ENCODE results near the gene KIF7. TPM values are rescaled to one million over a fixed set of nuclear protein-coding genes. Genes with fewer than 3 reads are reported as not detected.
"Not testable (repeated sequence)": the region's sequence is repeated elsewhere in the genome, so short reads cannot be mapped to it uniquely, and the experiment has no call there.

The KIF7 gene
- total RNA-seq, 1 experiment from 2014 or later: 8.2 TPM

GRCh38 chr15:89693696-89694095 is 38.4 kb upstream of the KIF7 start:
- no peak for DNase-seq
- Histone ChIP-seq H3K27me3 (replicated peaks; ENCODE audit: control insufficient read depth, insufficient read depth, low read length) (no peaks in the 10 kb centered on the region), H3K4me1 (no peaks in the 10 kb centered on the region), H3K4me3 (ENCODE audit: low read depth, low read length) (no peak overlapping the region), H3K36me3 (ENCODE audit: control insufficient read depth, insufficient read depth, low read length) (no peaks in the 10 kb centered on the region), H3K9me3 (no peaks in the 10 kb centered on the region)
- ChIA-PET CTCF (no interaction called here), POLR2A (no interaction called here)
- TF ChIP-seq, protein P1, sequence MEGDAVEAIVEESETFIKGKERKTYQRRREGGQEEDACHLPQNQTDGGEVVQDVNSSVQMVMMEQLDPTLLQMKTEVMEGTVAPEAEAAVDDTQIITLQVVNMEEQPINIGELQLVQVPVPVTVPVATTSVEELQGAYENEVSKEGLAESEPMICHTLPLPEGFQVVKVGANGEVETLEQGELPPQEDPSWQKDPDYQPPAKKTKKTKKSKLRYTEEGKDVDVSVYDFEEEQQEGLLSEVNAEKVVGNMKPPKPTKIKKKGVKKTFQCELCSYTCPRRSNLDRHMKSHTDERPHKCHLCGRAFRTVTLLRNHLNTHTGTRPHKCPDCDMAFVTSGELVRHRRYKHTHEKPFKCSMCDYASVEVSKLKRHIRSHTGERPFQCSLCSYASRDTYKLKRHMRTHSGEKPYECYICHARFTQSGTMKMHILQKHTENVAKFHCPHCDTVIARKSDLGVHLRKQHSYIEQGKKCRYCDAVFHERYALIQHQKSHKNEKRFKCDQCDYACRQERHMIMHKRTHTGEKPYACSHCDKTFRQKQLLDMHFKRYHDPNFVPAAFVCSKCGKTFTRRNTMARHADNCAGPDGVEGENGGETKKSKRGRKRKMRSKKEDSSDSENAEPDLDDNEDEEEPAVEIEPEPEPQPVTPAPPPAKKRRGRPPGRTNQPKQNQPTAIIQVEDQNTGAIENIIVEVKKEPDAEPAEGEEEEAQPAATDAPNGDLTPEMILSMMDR (IDR thresholded peaks at IDR 0.05; ENCODE audit: insufficient read depth in 1 of 2, low read depth in 1 of 2, low read length in 1 of 2, severe bottlenecking in 1 of 2, unreplicated experiment in 1 of 2): no peak
- Mint-ChIP-seq H3K4me1 (ENCODE audit: low read depth, unreplicated experiment) (no peaks in the 10 kb centered on the region), H3K36me3 (ENCODE audit: insufficient read depth, unreplicated experiment) (no peaks in the 10 kb centered on the region), H3K27ac (ENCODE audit: unreplicated experiment) (no peak overlapping the region), H3K27me3 (ENCODE audit: insufficient read depth, unreplicated experiment) (no peaks in the 10 kb centered on the region), H3K4me3 (ENCODE audit: unreplicated experiment) (no peak overlapping the region), H3K9me3 (ENCODE audit: unreplicated experiment) (no peaks in the 10 kb centered on the region)
- BruUV-seq (replicated peaks): no TSS peak
- intact Hi-C loops (cut with micrococcal nuclease; ENCODE audit: unreplicated experiment): loop anchor here (5.0 kb wide), 1 partner anchor 36 kb away; the partner anchor contains the start of gene KIF7

- H3K4me1 ChIP-seq: no peaks in the 10 kb centered on the region
- Mint-ChIP-seq H3K4me3 (ENCODE audit: unreplicated experiment) (no peak overlapping the region), H3K4me1 (ENCODE audit: low read depth, unreplicated experiment) (no peaks in the 10 kb centered on the region), H3K27me3 (ENCODE audit: insufficient read depth, unreplicated experiment) (no peaks in the 10 kb centered on the region), H3K36me3 (ENCODE audit: insufficient read depth, unreplicated experiment) (no peaks in the 10 kb centered on the region), H3K9me3 (ENCODE audit: unreplicated experiment) (no peaks in the 10 kb centered on the region), H3K27ac (ENCODE audit: unreplicated experiment) (no peak overlapping the region)
- ChIA-PET CTCF (no interaction called here), POLR2A (no interaction called here)
- TF ChIP-seq, protein P1 (IDR thresholded peaks at IDR 0.05; ENCODE audit: insufficient read depth in 1 of 2, low read depth in 1 of 2, low read length in 1 of 2, severe bottlenecking in 1 of 2, unreplicated experiment in 1 of 2): no peak
- intact Hi-C loops (cut with micrococcal nuclease; ENCODE audit: unreplicated experiment): loop anchor here (5.0 kb wide), 1 partner anchor 36 kb away; the partner anchor contains the start of gene KIF7
- H3K9me3 ChIP-seq: no peaks in the 10 kb centered on the region
- no peaks in the 10 kb centered on the region for H3K36me3 ChIP-seq (ENCODE audit: control insufficient read depth, insufficient read depth, low read length)
- H3K27me3 ChIP-seq (replicated peaks; ENCODE audit: control insufficient read depth, insufficient read depth, low read length): no peaks in the 10 kb centered on the region
- H3K4me3 ChIP-seq (ENCODE audit: low read depth, low read length): no peak overlapping the region
- no peak for DNase-seq
- BruUV-seq (replicated peaks): no TSS peak
Measured at GRCh38 chr15:89693091-89693490, 37.8 kb upstream of the KIF7 start.

DNA sequence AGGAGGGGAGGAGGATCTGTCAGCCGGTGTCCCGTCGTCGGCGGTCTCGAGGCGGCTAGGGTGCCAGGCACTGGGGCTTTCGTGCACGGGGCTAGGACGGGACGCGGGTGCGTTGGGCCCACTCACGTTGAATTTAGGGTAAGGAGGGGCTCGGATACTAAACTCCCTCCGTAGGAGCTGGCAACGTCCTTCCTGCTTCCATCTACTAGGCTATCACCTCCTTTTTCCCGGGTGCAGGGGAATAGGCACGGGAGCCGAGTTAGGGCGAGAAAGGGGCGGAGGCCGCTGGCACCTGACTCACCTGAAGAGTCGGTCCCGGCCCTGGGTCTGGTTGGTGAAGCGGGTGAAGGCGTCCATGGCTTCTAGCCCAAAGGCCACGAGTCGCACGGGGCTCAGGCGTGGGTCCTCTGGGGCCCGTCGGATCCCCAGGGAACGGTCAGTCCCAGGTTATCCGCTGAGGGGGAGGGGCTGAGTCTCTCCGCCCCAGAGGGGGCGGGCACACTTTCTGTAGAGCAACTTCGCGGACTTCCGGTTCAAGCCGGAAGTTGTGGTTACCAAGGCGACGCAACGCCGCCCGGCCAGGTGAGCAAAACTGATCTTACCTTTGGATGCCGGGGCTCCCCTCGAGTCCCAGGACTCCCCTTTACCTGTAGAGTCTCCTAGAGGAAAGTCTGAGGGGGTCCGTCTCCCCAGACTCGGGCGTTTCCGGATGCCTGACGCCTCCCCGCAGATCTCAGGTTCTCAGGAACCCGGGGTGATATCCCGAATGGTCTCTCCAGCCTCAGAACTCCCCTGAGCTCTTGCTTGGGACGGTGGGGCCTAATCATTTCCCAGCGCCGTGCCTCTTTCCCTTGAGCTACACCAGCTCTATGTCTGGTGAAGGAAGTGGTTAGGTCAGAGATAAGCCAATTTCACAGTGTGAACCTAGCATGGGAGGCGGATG is 35.3 kb upstream of the KIF7 start, which contains the start of the genes PEX11A and WDR93:
PEX11A (minus strand) TSS at position 479 of the 943 bp plus-strand sequence; CDS start at position 357, 122 bp downstream.
WDR93 (plus strand) TSS at position 536 of the 943 bp plus-strand sequence. CDS start 10,936 bp downstream, outside the sequence.
- ChIA-PET POLR2A (no interaction called here), CTCF (no interaction called here)
- BruUV-seq (replicated peaks): no TSS peak
- Histone ChIP-seq H3K27me3 (replicated peaks; ENCODE audit: control insufficient read depth, insufficient read depth, low read length) (no peaks in the 10 kb centered on the region), H3K4me1 (no peaks in the 10 kb centered on the region), H3K9me3 (no peaks in the 10 kb centered on the region), H3K4me3 (ENCODE audit: low read depth, low read length) (peak within 1 kb of the TSS; percentile 87), H3K36me3 (ENCODE audit: control insufficient read depth, insufficient read depth, low read length) (no peaks in the 10 kb centered on the region)
- no peaks in the 10 kb centered on the region for H3K27me3 Mint-ChIP-seq (ENCODE audit: insufficient read depth, unreplicated experiment)
- no peaks in the 10 kb centered on the region for H3K4me1 Mint-ChIP-seq (ENCODE audit: low read depth, unreplicated experiment)
- H3K27ac Mint-ChIP-seq (ENCODE audit: unreplicated experiment): peak within 1 kb of the TSS; percentile 6
- TF ChIP-seq, protein P1 (IDR thresholded peaks at IDR 0.05; ENCODE audit: insufficient read depth in 1 of 2, low read depth in 1 of 2, low read length in 1 of 2, severe bottlenecking in 1 of 2, unreplicated experiment in 1 of 2): no peak
- DNase-seq: peak; percentile 76 to 85
- peak within 1 kb of the TSS; percentile 87 for H3K4me3 Mint-ChIP-seq (ENCODE audit: unreplicated experiment)
- no peaks in the 10 kb centered on the region for H3K36me3 Mint-ChIP-seq (ENCODE audit: insufficient read depth, unreplicated experiment)
- H3K9me3 Mint-ChIP-seq (ENCODE audit: unreplicated experiment): no peaks in the 10 kb centered on the region
- intact Hi-C loops (cut with micrococcal nuclease; ENCODE audit: unreplicated experiment): loop anchor here (5.0 kb wide), 1 partner anchor 33 kb away; the partner anchor contains the start of gene KIF7

DNA sequence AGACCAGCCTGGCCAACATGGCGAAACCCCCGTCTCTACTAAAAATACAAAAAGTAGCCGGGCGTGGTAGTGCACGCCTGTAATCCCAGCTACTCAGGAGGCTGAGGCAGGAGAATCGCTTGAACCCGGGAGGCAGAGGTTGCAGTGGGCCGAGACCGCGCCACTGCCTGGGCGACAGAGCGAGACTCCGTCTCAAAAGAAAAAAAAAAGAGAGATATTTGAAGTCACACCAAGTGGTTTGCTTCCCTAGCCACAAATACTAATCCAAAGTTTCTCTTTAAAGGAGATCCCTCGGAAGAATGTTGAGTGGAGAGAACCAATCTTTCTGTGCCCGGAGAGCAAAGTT is 34.6 kb upstream of the KIF7 start:
- intact Hi-C loops (cut with micrococcal nuclease; ENCODE audit: unreplicated experiment): loop anchor here (5.0 kb wide), 1 partner anchor 33 kb away; the partner anchor contains the start of gene KIF7
- DNase-seq; POLR2A ChIA-PET; H3K4me1 Mint-ChIP-seq (ENCODE audit: low read depth, unreplicated experiment); H3K4me1 ChIP-seq; H3K27me3 ChIP-seq (replicated peaks; ENCODE audit: control insufficient read depth, insufficient read depth, low read length); H3K36me3 Mint-ChIP-seq (ENCODE audit: insufficient read depth, unreplicated experiment); H3K9me3 ChIP-seq; CTCF ChIA-PET; H3K9me3 Mint-ChIP-seq (ENCODE audit: unreplicated experiment); BruUV-seq (replicated peaks); H3K27me3 Mint-ChIP-seq (ENCODE audit: insufficient read depth, unreplicated experiment); H3K36me3 ChIP-seq (ENCODE audit: control insufficient read depth, insufficient read depth, low read length): not testable (repeated sequence)
- H3K4me3 ChIP-seq (ENCODE audit: low read depth, low read length): peak overlapping the region; percentile 87
- peak overlapping the region; percentile 6 for H3K27ac Mint-ChIP-seq (ENCODE audit: unreplicated experiment)
- peak overlapping the region; percentile 87 for H3K4me3 Mint-ChIP-seq (ENCODE audit: unreplicated experiment)

Measured in Caco-2 (cell line).